OCI-LY3 (cell line): ENCODE data around the gene LAMTOR2.

Source experiments
- EZH2phosphoT487 ChIP-seq: fragments of 200-600 bp; shearing (Covaris generic); IDR thresholded peaks from 2 replicates; pipeline ENCODE4 v1.6.1; 2018; ENCODE audit warnings: antibody characterized with exemption, mixed run types, low read depth
- TF ChIP-seq, protein P1 (sequence below): fragments of 200-600, 300-600 bp; sonication (generic); IDR thresholded peaks from 2 replicates; pipeline ENCODE4 v1.5.1; 2014; ENCODE audit warnings: antibody characterized with exemption, low read length, low read depth

DNA sequence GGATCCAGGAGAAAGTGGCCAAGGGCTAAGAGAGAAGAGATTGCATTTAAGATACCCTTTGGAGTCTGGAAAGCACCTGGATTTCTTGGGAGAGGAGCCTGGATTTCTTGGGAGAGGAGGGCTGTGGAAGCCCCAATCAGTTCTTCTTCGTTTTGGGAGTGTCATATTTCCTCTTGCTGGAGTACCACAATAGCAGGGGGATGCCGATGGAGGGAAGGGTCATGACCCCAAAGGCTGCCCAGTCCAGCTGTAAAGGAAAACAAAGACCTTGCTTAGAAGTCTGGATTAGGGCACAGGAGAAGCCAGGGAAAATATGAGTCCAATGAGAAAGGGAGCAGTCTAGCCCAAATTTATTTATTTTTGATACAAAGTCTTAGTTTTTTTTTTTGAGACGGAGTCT is 45.2 kb upstream of the LAMTOR2 start:
- TF ChIP-seq, protein P1, sequence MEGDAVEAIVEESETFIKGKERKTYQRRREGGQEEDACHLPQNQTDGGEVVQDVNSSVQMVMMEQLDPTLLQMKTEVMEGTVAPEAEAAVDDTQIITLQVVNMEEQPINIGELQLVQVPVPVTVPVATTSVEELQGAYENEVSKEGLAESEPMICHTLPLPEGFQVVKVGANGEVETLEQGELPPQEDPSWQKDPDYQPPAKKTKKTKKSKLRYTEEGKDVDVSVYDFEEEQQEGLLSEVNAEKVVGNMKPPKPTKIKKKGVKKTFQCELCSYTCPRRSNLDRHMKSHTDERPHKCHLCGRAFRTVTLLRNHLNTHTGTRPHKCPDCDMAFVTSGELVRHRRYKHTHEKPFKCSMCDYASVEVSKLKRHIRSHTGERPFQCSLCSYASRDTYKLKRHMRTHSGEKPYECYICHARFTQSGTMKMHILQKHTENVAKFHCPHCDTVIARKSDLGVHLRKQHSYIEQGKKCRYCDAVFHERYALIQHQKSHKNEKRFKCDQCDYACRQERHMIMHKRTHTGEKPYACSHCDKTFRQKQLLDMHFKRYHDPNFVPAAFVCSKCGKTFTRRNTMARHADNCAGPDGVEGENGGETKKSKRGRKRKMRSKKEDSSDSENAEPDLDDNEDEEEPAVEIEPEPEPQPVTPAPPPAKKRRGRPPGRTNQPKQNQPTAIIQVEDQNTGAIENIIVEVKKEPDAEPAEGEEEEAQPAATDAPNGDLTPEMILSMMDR: no peak
- no peak for TF ChIP-seq EZH2phosphoT487
